Skeletal muscle tissue (tissue), 4 donors: ENCODE data around the gene PRSS16. TPM values are rescaled to one million over a fixed set of nuclear protein-coding genes. Genes with fewer than 3 reads are reported as not detected.
A peak's percentile ranks its signal among the peaks of the same experiment; 100 is the strongest.

Source experiments
- H3K27ac ChIP-seq: one replicate; pipeline ENCODE4 v1.7.0; 2013; ENCODE audit warnings: mild to moderate bottlenecking, low read depth, low read length, inconsistent platforms
- H3K27me3 ChIP-seq, 3 donors: one replicate each; pipeline ENCODE4 v1.7.0; 2013; ENCODE audit warnings: low read length in 3 of 3; ENCODE audit not compliant: control insufficient read depth in 3 of 3, insufficient read depth in 3 of 3
- H3K36me3 ChIP-seq, 3 donors: one replicate each; pipeline ENCODE4 v1.7.0; 2013; ENCODE audit warnings: low read length in 3 of 3; ENCODE audit not compliant: control insufficient read depth in 3 of 3, insufficient read depth in 3 of 3
- H3K4me1 ChIP-seq, 3 donors: one replicate each; pipeline ENCODE4 v1.7.0; 2013; ENCODE audit warnings: low read length in 3 of 3, mild to moderate bottlenecking in 3 of 3; ENCODE audit not compliant: control insufficient read depth in 3 of 3, insufficient read depth in 3 of 3
- H3K4me3 ChIP-seq, 3 donors: one replicate each; pipeline ENCODE4 v1.7.0; 2013; ENCODE audit warnings: low read length in 3 of 3
- H3K9ac ChIP-seq, 3 donors: one replicate each; pipeline ENCODE4 v1.7.0; 2013; ENCODE audit warnings: low read length in 3 of 3, mild to moderate bottlenecking in 3 of 3, moderate library complexity in 2 of 3, low read depth in 1 of 3
- H3K9me3 ChIP-seq, 3 donors: one replicate each; pipeline ENCODE4 v1.7.0; 2013; ENCODE audit warnings: low read length in 3 of 3; ENCODE audit not compliant: control insufficient read depth in 3 of 3
- total RNA-seq: library from RNA; depleted of rRNA; stranded (reverse); fragments of >200 nt; gene quantifications from one replicate; pipeline ENCODE4 v1.2.3, GENCODE V29; 2014
- donor health status: Osteomylitis.

Gene PRSS16
- total RNA-seq, 1 donor from 2014 or later: 1.6 TPM

GRCh38 chr6:27293436-27294098 is 46.1 kb downstream of the PRSS16 start:
- Histone ChIP-seq H3K36me3 (no peaks in the 10 kb centered on the region), H3K9ac (no peak overlapping the region), H3K27me3 (peaks cover 65 to 84% (median 69%) of the 10 kb centered on the region in 3 donors), H3K4me3 (no peak overlapping the region), H3K27ac (no peak overlapping the region), H3K9me3 (peaks cover 0 to 13% (median 5%) of the 10 kb centered on the region in 3 donors), H3K4me1 (no peaks in the 10 kb centered on the region)

GRCh38 chr6:27294409-27294808 is 46.9 kb downstream of the PRSS16 start:
- Histone ChIP-seq H3K4me1 (no peaks in the 10 kb centered on the region), H3K27ac (no peak overlapping the region), H3K4me3 (no peak overlapping the region), H3K36me3 (no peaks in the 10 kb centered on the region), H3K9ac (no peak overlapping the region), H3K9me3 (peaks cover 0 to 13% (median 5%) of the 10 kb centered on the region in 3 donors), H3K27me3 (peaks cover 57 to 76% (median 61%) of the 10 kb centered on the region in 3 donors)

GRCh38 chr6:27295301-27296079 is 48.0 kb downstream of the PRSS16 start:
- Histone ChIP-seq H3K27ac (no peak overlapping the region), H3K9ac (no peak overlapping the region), H3K4me1 (no peaks in the 10 kb centered on the region), H3K27me3 (peaks cover 50 to 71% (median 50%) of the 10 kb centered on the region in 3 donors), H3K36me3 (no peaks in the 10 kb centered on the region), H3K9me3 (peaks cover 0 to 11% (median 5%) of the 10 kb centered on the region in 3 donors), H3K4me3 (no peak overlapping the region)

GRCh38 chr6:27296106-27296783 is 48.7 kb downstream of the PRSS16 start:
- H3K36me3 ChIP-seq: no peaks in the 10 kb centered on the region
- H3K9ac ChIP-seq: no peak overlapping the region
- peak overlapping the region in 1 of 3 donors; percentile 5 for H3K4me3 ChIP-seq
- peaks cover 0 to 11% (median 2%) of the 10 kb centered on the region in 3 donors for H3K9me3 ChIP-seq
- peaks cover 44 to 71% (median 44%) of the 10 kb centered on the region in 3 donors for H3K27me3 ChIP-seq
- no peaks in the 10 kb centered on the region for H3K4me1 ChIP-seq
- no peak overlapping the region for H3K27ac ChIP-seq

- H3K9me3 ChIP-seq: peaks cover 0 to 11% (median 0%) of the 10 kb centered on the region in 3 donors
- no peaks in the 10 kb centered on the region for H3K36me3 ChIP-seq
- no peak overlapping the region for H3K27ac ChIP-seq
- no peaks in the 10 kb centered on the region for H3K4me1 ChIP-seq
- peaks cover 38 to 67% (median 44%) of the 10 kb centered on the region in 3 donors for H3K27me3 ChIP-seq
- H3K9ac ChIP-seq: no peak overlapping the region
- no peak overlapping the region for H3K4me3 ChIP-seq
Observed at GRCh38 chr6:27297484-27297856, 50.0 kb downstream of the PRSS16 start.

GRCh38 chr6:27297857-27298730 is 50.6 kb downstream of the PRSS16 start:
- peaks cover 38 to 73% (median 49%) of the 10 kb centered on the region in 3 donors for H3K27me3 ChIP-seq
- H3K4me3 ChIP-seq: no peak overlapping the region
- H3K9me3 ChIP-seq: peaks cover 0 to 10% (median 2%) of the 10 kb centered on the region in 3 donors
- H3K36me3 ChIP-seq: no peaks in the 10 kb centered on the region
- H3K9ac ChIP-seq: no peak overlapping the region
- H3K4me1 ChIP-seq: no peaks in the 10 kb centered on the region
- H3K27ac ChIP-seq: no peak overlapping the region

GRCh38 chr6:27303613-27304272 is 56.2 kb downstream of the PRSS16 start:
- H3K4me1 ChIP-seq: no peaks in the 10 kb centered on the region
- no peak overlapping the region for H3K27ac ChIP-seq
- H3K27me3 ChIP-seq: peaks cover 10 to 34% (median 21%) of the 10 kb centered on the region in 3 donors
- H3K9me3 ChIP-seq: peaks cover 0 to 2% (median 0%) of the 10 kb centered on the region in 3 donors
- no peaks in the 10 kb centered on the region for H3K36me3 ChIP-seq
- no peak overlapping the region for H3K9ac ChIP-seq
- no peak overlapping the region for H3K4me3 ChIP-seq
